PC-3 (cell line): ENCODE data around the gene CDH22. TPM values are rescaled to one million over a fixed set of nuclear protein-coding genes. Genes with fewer than 3 reads are reported as not detected.
A peak's percentile ranks its signal among the peaks of the same experiment; 100 is the strongest.

Experiments
- ATAC-seq: fragments of 200-7000 bp; cut with Tn5 transposase; 2 replicates; pipeline ENCODE4 v1.9.1; 2020; ENCODE audit warnings: mild to moderate bottlenecking, moderate library complexity
- BruUV-seq: library from RNA; stranded (reverse); fragments of 400-500 nt; replicated peaks from 2 replicates; lab custom pipeline; 2021; lab: Mats Ljungman, UMichigan
- CTCF ChIA-PET: fragments of 300-600 bp; sonication (Branson Sonifier 250); formaldehyde crosslinking; loops from one replicate; lab custom pipeline; 2022; ENCODE audit warnings: antibody characterized with exemption; lab: Charles Lee
- POLR2A ChIA-PET: fragments of 300-600 bp; sonication (Branson Sonifier 250); formaldehyde crosslinking; loops from one replicate; lab custom pipeline; 2022; ENCODE audit warnings: antibody characterized with exemption; ENCODE audit not compliant: unreplicated experiment; lab: Charles Lee
- DNase-seq: peaks from one replicate; pipeline ENCODE4 v3.0.0-alpha.2; 2015
- H2AFZ ChIP-seq: fragments of 300-600 bp; sonication (generic); 2 replicates; pipeline ENCODE4 v1.6.0; 2016; ENCODE audit warnings: antibody characterized with exemption, low read length
- H3F3A ChIP-seq: fragments of 300-600 bp; sonication (generic); one replicate; pipeline ENCODE4 v1.6.0; 2017; ENCODE audit warnings: antibody characterized with exemption, low read length, control low read depth, mild to moderate bottlenecking; ENCODE audit not compliant: unreplicated experiment
- H3K27ac ChIP-seq: fragments of 300-600 bp; sonication (generic); 2 replicates; pipeline ENCODE4 v1.5.1; 2016; ENCODE audit warnings: mild to moderate bottlenecking, low read length
- H3K27me3 ChIP-seq: fragments of 300-600 bp; sonication (generic); 2 replicates; pipeline ENCODE4 v1.6.1; 2016; ENCODE audit warnings: low read length, mixed read lengths
- H3K36me3 ChIP-seq: fragments of 300-600 bp; sonication (generic); 2 replicates; pipeline ENCODE4 v1.6.1; 2016; ENCODE audit warnings: low read depth, mixed run types, low read length, mixed read lengths
- H3K4me1 ChIP-seq: fragments of 300-600 bp; sonication (generic); 2 replicates; pipeline ENCODE4 v1.5.1; 2016; ENCODE audit warnings: low read length; ENCODE audit not compliant: insufficient read depth
- H3K4me2 ChIP-seq: fragments of 300-600 bp; sonication (generic); 2 replicates; pipeline ENCODE4 v1.6.0; 2016; ENCODE audit warnings: low read length
- H3K4me3 ChIP-seq: fragments of 300-600 bp; sonication (generic); 2 replicates; pipeline ENCODE4 v1.5.1; 2016; ENCODE audit warnings: mild to moderate bottlenecking, low read length, mixed read lengths
- H3K79me2 ChIP-seq: fragments of 300-600 bp; sonication (generic); 2 replicates; pipeline ENCODE4 v1.6.1; 2017; ENCODE audit warnings: low read length, mixed read lengths
- H3K9ac ChIP-seq: fragments of 300-600 bp; sonication (generic); 2 replicates; pipeline ENCODE4 v1.6.0; 2016; ENCODE audit warnings: mild to moderate bottlenecking, low read length
- H3K9me2 ChIP-seq: fragments of 300-600 bp; sonication (generic); replicated peaks from 2 replicates; pipeline ENCODE4 v1.6.1; 2016; ENCODE audit warnings: mixed run types, low read length, mixed read lengths
- H3K9me3 ChIP-seq: fragments of 300-600 bp; sonication (generic); 2 replicates; pipeline ENCODE4 v1.6.1; 2016; ENCODE audit warnings: low read length, mixed read lengths
- H4K20me1 ChIP-seq: fragments of 300-600 bp; sonication (generic); 2 replicates; pipeline ENCODE4 v1.6.1; 2016; ENCODE audit warnings: low read length, mixed read lengths
- EZH2 ChIP-seq: fragments of 300-600 bp; sonication (generic); IDR thresholded peaks from one replicate; pipeline ENCODE4 v1.6.1; 2017; ENCODE audit warnings: antibody characterized with exemption, mild to moderate bottlenecking, low read length; ENCODE audit not compliant: unreplicated experiment
- EZH2phosphoT487 ChIP-seq: fragments of 300-600 bp; sonication (generic); IDR thresholded peaks from 2 replicates; pipeline ENCODE4 v1.6.1; 2018; ENCODE audit warnings: mild to moderate bottlenecking, antibody characterized with exemption, low read length, borderline replicate concordance
- intact Hi-C: fragments of 100-400 bp; cut with micrococcal nuclease; formaldehyde crosslinking; loops from 2 replicates; pipeline ENCODE4 v1.9.0; 2023
- total RNA-seq: library from RNA; depleted of rRNA; stranded (reverse); fragments of >200 nt; gene quantifications from 2 replicates; pipeline ENCODE4 v1.2.3, GENCODE V29; 2014
- TF ChIP-seq, protein P1 (sequence below): fragments of 300-600 bp; sonication (generic); conservative IDR thresholded peaks from 2 replicates; pipeline ENCODE4 v1.5.1; 2017; ENCODE audit warnings: antibody characterized with exemption, low read depth, mild to moderate bottlenecking, low read length

CDH22 gene
- total RNA-seq, 1 experiment from 2014 or later, result not detected

DNA sequence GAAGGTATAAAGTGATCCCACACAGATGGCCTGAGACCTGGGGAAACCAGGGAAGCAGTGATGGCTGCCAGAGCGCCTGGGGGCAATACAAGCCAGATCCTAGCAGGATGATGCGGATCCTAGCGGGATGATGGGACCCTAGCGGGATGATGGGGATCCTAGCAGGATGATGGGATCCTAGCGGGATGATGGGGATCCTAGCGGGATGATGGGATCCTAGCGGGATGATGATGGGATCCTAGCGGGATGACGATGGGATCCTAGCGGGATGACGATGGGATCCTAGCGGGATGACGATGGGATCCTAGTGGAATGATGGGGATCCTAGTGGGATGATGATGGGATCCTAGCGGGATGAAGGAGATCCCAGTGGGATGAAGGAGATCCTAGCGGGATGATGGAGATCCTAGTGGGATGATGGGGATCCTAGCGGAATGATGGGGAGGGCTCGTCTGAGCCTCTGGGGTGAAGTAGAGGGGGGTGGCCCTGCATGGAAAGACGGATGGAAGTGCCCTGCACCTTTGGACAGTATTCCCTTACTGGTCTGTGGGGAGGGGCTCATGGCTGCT, 44.2 kb upstream of the CDH22 start:
- no peaks in the 10 kb centered on the region for H3K9me3 ChIP-seq
- H3K36me3 ChIP-seq, result peaks cover 10% of the 10 kb centered on the region; the same call in 1 of the 2 replicates
- H3K9me2 ChIP-seq, result no peaks in the 10 kb centered on the region
- ATAC-seq (no peak), DNase-seq (no peak)
- CTCF ChIA-PET, result no interaction called here
- POLR2A ChIA-PET, result no interaction called here
- no peak overlapping the region for H3K4me3 ChIP-seq
- no peak overlapping the region for H2AFZ ChIP-seq
- H3K27ac ChIP-seq, result no peak overlapping the region
- no peaks in the 10 kb centered on the region for H4K20me1 ChIP-seq
- no peaks in the 10 kb centered on the region for H3K27me3 ChIP-seq
- no peaks in the 10 kb centered on the region for H3K79me2 ChIP-seq
- no peak overlapping the region for H3K9ac ChIP-seq
- H3F3A ChIP-seq, result no peaks in the 10 kb centered on the region
- H3K4me2 ChIP-seq, result no peak overlapping the region
- BruUV-seq, result no TSS peak
- no peak for TF ChIP-seq EZH2phosphoT487
- no peak for TF ChIP-seq EZH2
- TF ChIP-seq, protein P1, sequence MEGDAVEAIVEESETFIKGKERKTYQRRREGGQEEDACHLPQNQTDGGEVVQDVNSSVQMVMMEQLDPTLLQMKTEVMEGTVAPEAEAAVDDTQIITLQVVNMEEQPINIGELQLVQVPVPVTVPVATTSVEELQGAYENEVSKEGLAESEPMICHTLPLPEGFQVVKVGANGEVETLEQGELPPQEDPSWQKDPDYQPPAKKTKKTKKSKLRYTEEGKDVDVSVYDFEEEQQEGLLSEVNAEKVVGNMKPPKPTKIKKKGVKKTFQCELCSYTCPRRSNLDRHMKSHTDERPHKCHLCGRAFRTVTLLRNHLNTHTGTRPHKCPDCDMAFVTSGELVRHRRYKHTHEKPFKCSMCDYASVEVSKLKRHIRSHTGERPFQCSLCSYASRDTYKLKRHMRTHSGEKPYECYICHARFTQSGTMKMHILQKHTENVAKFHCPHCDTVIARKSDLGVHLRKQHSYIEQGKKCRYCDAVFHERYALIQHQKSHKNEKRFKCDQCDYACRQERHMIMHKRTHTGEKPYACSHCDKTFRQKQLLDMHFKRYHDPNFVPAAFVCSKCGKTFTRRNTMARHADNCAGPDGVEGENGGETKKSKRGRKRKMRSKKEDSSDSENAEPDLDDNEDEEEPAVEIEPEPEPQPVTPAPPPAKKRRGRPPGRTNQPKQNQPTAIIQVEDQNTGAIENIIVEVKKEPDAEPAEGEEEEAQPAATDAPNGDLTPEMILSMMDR, result no peak
- H3K4me1 ChIP-seq, result peaks cover 14% of the 10 kb centered on the region; the same call in 1 of the 2 replicates
- intact Hi-C loops, result no loop called here

GRCh38 chr20:46351357-46352058, 43.2 kb upstream of the CDH22 start:
- Histone ChIP-seq H3K4me3 (no peak overlapping the region), H3K9me2 (no peaks in the 10 kb centered on the region), H3K27ac (no peak overlapping the region), H4K20me1 (no peaks in the 10 kb centered on the region), H3K27me3 (no peaks in the 10 kb centered on the region), H3F3A (no peaks in the 10 kb centered on the region), H3K4me1 (peaks cover 14% of the 10 kb centered on the region; the same call in 1 of the 2 replicates), H3K9ac (no peak overlapping the region), H3K9me3 (no peaks in the 10 kb centered on the region), H3K79me2 (no peaks in the 10 kb centered on the region), H2AFZ (no peak overlapping the region), H3K4me2 (no peak overlapping the region), H3K36me3 (peaks cover 10% of the 10 kb centered on the region; the same call in 1 of the 2 replicates)
- no TSS peak for BruUV-seq
- ATAC-seq (no peak), DNase-seq (no peak)
- ChIA-PET POLR2A (interaction anchor here (0.6 kb wide), 1 partner anchor 10 kb away, joined by 4 read pairs; no protein-coding TSS in a partner anchor), CTCF (no interaction called here)
- intact Hi-C loops, result no loop called here
- TF ChIP-seq, protein P1, result no peak
- no peak for TF ChIP-seq EZH2
- TF ChIP-seq EZH2phosphoT487, result no peak

GRCh38 chr20:46350986-46351267, 42.6 kb upstream of the CDH22 start:
- H2AFZ ChIP-seq, result no peak overlapping the region
- CTCF ChIA-PET, result no interaction called here
- H3K9me2 ChIP-seq, result no peaks in the 10 kb centered on the region
- no peak overlapping the region for H3K9ac ChIP-seq
- no peaks in the 10 kb centered on the region for H3F3A ChIP-seq
- H3K4me1 ChIP-seq, result peaks cover 14% of the 10 kb centered on the region; the same call in 1 of the 2 replicates
- H4K20me1 ChIP-seq, result no peaks in the 10 kb centered on the region
- DNase-seq (no peak), ATAC-seq (no peak)
- POLR2A ChIA-PET, result no interaction called here
- intact Hi-C loops, result no loop called here
- H3K79me2 ChIP-seq, result no peaks in the 10 kb centered on the region
- H3K27me3 ChIP-seq, result no peaks in the 10 kb centered on the region
- no TSS peak for BruUV-seq
- H3K4me3 ChIP-seq, result no peak overlapping the region
- TF ChIP-seq EZH2 (no peak), EZH2phosphoT487 (no peak)
- TF ChIP-seq, protein P1, result no peak
- H3K9me3 ChIP-seq, result no peaks in the 10 kb centered on the region
- no peak overlapping the region for H3K4me2 ChIP-seq
- peaks cover 10% of the 10 kb centered on the region; the same call in 1 of the 2 replicates for H3K36me3 ChIP-seq
- H3K27ac ChIP-seq, result 0 out of 2 replicates have a peak overlapping the region, but pooled peaks have one; percentile 12
